ENCODE results near the gene PVALB.

The PVALB gene

DNA sequence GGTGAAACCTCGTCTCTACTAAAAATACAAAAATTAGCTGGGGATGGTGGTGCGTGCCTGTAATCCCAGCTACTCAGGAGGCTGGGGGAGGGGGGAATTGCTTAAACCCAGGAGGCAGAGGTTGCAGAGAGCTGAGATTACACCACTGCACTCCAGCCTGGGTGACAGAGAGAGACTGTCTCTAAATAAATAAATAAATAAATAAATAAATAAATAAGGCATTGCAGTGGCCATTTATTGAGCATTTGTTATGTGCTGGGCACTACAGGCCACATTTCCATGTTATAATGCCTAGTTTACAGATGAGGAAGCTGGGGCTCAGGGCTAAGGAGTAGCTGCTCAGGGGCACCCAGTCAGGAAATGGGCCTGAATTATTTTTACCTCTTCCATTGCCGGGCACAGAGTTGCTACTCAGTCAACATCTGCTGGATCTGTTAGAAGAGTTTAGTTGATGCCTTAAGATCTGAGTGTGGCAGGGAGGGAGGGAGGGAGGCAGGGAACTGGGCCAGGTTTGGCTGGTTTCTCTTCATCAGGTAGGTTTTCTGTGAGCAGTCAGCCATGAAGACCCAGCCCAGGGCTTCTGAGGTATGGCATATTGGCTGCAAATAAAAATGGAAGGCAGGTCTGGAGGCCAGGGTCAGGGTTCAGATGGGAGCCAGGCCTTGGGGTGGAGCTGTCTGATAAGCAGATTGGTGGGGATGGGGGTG, 5.6 kb downstream of the PVALB start:
- no peak for DNase-seq (ENCODE audit: low read depth)

DNA sequence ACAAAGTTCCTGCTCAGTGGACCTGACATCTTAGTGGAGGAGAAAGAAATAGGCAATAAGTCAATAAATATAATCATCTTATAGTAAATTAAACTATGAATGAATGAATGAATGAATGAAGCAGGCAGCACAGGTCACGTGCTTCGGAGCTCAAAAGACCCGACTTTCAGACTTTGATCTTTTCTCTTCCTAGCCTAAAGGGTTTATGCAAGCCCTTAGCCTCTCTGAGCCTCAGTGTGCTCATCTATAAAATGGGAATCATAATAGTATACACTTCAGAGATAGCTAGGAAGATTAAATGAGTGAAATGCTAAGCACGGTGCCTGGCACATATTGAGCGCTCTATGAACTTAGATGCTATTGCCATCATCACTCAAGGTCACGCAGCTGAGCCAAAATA, 7.5 kb downstream of the PVALB start:
- DNase-seq (ENCODE audit: low read depth), result no peak

- DNase-seq (ENCODE audit: low read depth), result no peak
Observed at GRCh38 chr22:36808721-36809344, 8.0 kb downstream of the PVALB start.

DNA sequence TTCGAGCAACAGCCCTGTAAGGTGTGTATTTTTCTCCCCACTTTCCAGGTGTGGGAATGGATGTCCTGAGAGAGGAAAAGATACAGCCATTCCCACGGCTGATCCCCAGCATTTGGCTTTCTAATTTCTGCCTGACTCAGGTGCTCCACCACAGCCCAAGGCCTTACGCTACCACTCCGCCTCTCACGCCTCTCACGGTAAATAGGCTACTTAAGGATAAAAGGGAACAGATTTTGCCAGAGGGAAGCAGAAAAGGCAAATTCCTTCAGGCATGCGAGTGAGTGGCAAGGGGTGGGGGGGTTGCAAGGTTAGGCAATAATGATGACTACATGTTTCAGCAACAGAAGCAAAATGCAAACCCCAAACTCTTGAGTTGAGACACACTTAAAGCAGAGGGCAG, 9.2 kb downstream of the PVALB start:
- no peak for DNase-seq (ENCODE audit: low read depth)

DNA sequence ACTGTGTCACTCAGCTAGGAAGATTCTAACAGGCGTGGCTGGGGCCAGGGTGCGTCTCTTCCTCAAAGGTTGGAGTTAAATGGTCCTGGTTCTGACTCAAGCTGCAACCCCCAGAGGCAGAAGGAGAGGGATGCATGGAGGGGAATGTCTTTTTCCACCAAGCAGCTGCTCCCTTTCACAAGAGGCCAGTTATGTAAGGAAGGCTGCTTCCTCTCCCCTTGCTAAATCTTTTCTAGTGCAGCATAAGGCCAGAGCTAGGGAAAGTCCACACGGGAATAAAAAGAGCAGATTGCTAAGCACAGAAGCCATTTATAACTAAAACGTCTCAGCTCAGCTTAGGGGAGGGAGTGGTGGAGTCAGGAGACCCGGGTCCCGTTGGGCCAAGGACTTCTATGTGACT, 10.0 kb downstream of the PVALB start:
- no peak for DNase-seq (ENCODE audit: low read depth)

- no peak for DNase-seq (ENCODE audit: low read depth)
Observed at GRCh38 chr22:36803358-36803757, 13.5 kb downstream of the PVALB start.

GRCh38 chr22:36798674-36799066, 18.2 kb downstream of the PVALB start:
- DNase-seq (ENCODE audit: low read depth), result no peak

DNA sequence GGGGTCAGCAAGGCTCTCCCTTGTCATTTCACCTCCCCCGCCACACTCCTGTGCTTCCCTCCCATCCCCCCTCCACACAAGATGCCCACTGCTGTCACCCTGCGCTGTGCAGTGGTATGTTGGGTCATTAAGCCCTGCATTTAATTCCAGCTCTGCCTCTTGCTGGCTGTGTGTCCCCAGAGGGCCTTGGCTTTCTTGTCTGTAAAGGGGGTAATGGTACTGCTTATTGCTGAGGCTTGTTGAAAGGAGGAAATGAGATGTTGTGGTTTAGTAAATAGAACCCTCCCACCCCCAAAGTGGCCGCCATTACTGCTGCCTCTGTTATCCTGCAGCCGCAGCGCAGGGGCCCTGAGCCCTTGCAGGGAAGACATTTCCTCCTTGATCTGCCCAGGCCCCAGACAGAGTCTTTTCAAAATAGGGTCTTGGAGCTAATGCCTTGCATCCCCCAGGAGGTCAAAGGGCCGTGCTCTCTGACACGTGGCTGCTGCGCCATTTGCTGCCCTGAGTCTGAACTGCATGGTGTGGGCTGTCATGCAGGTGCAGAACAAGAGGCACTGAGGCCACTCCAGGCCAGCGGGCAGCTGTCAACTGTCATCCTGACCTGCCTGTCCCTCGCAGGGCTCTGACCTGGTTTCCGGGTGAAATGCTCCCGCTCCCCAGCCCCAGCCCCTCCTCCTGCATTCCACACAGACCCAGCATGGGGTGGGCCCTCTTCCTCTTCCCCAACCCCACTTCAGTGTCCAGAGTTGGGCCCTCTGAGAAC, 18.7 kb downstream of the PVALB start:
- DNase-seq (ENCODE audit: low read depth), result no peak

DNA sequence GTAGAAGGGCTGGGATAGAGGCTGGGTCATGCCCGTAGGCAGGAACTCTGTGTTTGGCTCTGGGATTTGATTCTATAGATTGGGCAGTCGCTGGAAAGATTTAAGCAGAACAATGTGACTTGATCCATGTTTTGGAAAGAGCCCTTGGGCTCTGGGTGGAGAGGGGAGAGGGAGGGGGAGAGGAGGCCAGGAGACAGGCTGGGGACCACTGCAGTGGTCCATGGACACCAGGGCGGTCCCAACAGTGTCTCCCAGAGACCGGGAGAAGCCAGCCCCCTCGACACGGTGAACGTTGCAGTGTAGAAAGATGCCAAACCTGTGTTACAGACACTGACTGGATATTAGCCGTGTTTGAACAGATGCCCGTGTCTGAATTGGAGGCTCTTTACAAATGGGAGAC, 19.5 kb downstream of the PVALB start:
- DNase-seq (ENCODE audit: low read depth), result no peak

- no peak for DNase-seq (ENCODE audit: low read depth)
Observed at GRCh38 chr22:36796552-36797175, 20.2 kb downstream of the PVALB start.

DNA sequence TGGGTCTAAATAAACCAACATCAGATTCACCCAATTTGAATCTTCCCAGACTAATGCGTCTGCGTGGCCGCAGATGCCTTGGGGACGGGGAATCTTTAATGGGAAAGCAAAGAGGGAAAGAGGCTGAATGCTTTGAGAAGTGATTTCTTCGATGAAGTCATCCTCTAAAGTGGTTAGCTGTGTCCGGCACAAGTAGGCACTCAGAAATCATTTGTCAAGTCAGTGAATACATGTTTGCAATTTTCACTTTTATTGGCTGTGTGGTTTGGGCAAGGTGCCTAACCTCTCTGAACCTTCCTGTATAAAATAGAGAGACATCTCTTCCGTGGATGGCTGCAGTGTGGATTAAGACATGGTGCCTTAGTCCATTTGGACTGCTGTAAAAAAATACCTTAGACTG, 21.2 kb downstream of the PVALB start:
- no peak for DNase-seq (ENCODE audit: low read depth)

DNA sequence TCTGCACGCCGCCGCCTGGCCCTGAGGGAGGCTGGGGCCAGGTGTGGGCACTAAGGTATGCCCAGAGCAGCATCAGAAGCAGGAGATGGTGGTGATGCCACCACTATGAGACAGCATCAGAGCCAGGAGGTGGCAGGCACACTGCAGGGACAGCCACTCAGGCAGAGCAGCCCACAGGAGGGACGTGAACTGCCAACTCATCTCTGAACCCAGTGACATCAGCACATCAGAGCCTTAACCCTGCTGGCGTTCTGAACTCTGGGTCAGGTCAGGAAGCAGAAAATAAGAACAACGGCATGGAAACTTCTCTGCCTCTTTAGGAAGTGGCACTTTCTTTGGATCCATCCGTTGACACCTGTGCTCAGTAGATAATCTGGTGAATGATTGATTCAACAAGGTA, 26.2 kb downstream of the PVALB start:
- DNase-seq (ENCODE audit: low read depth), result no peak

- DNase-seq (ENCODE audit: low read depth), result no peak
Observed at GRCh38 chr22:36787204-36787988, 29.4 kb downstream of the PVALB start.

DNA sequence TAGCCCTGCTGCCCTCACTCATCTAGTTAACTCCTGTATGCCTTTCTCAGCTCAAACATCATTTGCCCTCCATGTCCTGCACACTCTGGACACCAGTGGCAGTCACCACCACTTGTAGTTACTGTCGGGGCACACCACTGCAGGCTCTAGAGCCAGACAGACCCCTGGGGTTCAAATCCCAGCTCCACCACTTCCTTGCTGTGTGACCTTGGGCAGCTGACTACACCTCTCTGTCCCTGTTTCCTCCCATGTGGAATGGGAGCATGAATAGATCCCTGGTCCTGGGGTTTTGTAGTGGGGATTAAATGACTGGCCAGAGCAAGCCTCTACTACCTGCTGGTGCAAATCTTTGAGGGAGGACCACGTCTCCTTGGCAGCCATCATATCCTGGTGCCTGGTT, 33.1 kb downstream of the PVALB start:
- DNase-seq (ENCODE audit: low read depth), result no peak

GRCh38 chr22:36781656-36782627, 34.9 kb downstream of the PVALB start:
- DNase-seq (ENCODE audit: low read depth), result peak; percentile 76

DNA sequence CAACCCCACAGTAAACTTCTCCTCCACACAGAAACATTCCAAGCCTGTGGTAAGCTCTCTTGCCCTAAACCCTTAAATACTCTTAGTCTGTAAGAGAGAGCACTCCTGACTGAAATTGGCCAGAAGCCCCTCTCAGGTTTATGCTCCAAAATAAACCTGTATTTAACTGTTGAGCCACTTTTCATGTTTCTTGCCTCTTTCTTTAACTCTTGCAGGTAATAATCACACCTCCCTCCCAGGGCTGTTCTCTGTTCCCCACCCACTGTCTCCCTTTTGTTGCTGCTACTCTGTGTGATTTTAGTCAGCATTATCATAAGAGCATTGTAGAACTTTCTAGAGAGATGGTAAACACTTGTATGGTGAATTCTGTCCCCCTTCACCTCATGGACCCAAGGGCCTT, 38.8 kb downstream of the PVALB start:
- DNase-seq (ENCODE audit: low read depth), result no peak

DNA sequence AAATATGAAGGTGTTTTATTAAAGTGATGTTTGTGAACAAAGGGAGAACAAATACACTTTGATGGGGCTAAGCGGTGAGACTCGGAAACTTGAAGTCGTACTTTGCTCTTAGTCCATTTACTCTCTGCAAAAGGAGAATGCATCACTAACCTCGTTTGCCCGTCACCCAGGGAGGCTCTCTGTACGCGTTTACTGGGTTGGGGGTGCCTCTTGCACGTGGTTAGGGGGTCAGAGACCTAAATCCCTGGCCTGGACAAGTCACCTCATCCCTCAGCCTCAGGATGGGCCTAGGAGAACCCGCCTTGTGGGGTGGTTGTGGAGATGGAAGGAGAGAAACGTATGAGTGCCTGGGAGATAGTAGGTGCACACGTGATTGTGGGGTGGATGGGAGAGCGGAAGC, 40.1 kb downstream of the PVALB start:
- DNase-seq (ENCODE audit: low read depth), result no peak

DNA sequence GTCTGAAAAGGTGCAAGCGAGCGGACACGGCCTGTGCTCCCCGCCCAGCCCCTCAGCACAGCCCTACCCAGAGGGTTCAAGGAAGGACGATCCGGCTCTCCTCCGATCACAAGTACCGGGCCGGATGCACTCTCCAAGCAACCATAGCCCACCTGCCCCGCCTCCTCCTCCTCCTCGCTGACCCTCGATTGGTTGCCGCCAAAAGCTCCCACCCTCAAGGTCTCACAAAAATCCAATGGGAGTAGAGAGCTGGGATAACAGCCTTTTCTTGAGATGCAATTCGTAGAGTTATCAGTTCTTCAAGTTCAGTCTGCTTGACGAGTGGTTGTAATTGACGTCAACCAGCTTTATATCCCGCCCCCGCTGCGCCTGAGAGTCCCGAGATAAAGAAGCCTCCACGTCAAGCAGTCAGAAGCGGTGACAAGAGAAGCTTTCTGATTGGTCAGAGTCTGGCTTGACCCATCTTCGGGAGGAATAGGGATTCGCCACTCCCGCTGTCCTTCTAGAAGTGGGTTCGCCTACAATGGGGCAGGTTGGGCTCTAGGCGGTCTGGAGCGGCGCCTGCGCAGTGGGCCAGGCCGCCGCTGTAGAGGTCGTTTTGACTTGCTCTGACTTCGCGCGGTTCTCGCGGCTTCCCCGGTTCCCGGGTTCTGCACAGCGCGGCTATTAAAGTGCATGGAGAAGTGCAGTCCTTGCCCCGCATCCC, 40.7 kb downstream of the PVALB start, which contains the start of gene IFT27:
TSS of gene IFT27 (minus strand) at position 156 of the 706 bp plus-strand sequence. CDS start 412 bp downstream, outside the sequence.
- peak; percentile 96 for DNase-seq (ENCODE audit: low read depth)

GRCh38 chr22:36775586-36775963, 41.3 kb downstream of the PVALB start:
- DNase-seq (ENCODE audit: low read depth), result peak; percentile 3

DNA sequence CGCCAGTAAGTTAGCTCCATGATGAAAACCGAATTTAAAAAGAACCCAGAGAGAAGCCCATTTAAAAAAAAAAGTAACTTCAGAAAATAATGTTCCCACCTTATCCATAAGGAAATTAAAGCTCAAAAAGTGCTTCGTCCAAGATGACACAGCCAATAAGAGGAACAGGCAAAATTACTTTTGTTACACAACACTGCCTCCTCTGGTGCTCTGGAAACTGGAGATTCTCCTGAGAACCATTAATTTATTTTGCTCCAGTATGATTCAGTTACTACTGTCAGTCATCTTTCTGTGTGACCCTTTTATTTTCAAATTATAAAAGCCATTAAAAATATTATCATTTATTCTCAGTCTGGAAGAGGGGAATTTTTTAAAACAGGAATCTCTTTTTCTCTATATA, 42.9 kb downstream of the PVALB start:
- DNase-seq (ENCODE audit: low read depth), result no peak

All from stimulated activated CD4-positive, alpha-beta T cell treated with anti-CD3 and anti-CD28 coated beads, Interleukin-2, amount 100 ng/mL, for 4 hours (primary cell).